NCI-H2196 treated with DMSO at 0.1 percent for 48 hours (cell line): ENCODE results near the gene PROB1.
"Not testable (repeated sequence)": the region's sequence is repeated elsewhere in the genome, so short reads cannot be mapped to it uniquely, and the experiment has no call there.

Experiments used
- DNase-seq: peaks from one replicate; lab custom pipeline; 2025; ENCODE audit not compliant: unreplicated experiment; lab: John Stamatoyannopoulos, UW

The PROB1 gene

GRCh38 chr5:139381837-139382761, 12.8 kb downstream of the PROB1 start:
- DNase-seq = no peak

GRCh38 chr5:139379626-139380449, 15.1 kb downstream of the PROB1 start:
- no peak for DNase-seq

DNA sequence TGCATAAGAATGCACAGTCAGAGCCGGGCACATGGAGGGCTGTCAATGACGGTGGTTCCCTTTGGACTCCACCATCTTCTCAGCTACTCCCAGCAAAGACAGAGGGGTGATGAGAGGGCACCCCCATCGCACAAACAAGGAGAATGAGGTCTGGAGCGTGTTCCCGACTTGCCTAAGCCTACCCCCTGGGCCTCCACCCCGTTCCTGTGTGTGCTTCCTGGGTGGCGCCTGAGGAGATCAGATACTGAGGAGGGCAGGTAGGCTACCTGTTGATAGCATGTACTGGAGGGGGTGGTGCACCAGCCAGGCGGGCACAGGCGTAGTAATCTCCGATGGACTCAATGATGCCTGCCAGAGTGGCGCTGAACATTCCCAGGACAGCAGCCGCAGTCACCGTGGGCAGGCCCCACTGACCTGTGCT, 16.0 kb downstream of the PROB1 start:
- DNase-seq = no peak

DNA sequence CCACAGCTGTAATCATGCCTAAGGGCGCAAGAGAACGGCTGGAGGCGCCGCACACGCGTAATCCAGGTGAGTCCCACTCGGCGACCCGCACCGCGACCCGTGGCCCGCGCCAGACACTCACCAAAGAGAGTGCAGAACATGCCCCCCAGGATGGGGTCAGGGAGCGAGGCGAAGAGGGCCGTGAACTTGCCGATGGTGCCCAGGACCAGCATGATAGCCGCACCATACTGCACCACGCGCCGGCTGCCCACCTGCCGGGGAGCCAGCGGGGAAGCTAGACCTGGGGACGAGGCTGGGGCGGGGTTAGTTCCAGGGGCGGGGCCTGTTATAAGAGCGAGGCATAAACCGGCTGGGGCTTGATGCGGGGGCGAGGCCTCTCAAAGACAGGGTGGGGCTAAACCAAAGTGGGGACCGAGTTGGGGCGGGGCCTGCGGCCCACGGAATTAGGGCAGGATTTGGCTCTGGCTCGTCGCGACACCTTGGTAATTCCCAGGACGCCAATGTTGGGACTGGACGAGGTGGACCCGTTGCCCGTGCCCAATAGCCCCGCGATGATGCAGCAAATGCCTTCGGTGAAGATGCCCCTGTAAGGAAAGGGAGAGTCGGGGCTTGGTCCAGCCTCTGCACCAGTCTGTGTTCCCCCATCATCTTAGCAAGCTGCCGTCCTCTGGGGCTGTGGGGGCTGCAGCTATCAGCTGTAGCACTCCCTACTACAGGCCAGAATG, 16.6 kb downstream of the PROB1 start:
- no peak for DNase-seq

GRCh38 chr5:139377226-139377625, 17.7 kb downstream of the PROB1 start:
- no peak for DNase-seq

DNA sequence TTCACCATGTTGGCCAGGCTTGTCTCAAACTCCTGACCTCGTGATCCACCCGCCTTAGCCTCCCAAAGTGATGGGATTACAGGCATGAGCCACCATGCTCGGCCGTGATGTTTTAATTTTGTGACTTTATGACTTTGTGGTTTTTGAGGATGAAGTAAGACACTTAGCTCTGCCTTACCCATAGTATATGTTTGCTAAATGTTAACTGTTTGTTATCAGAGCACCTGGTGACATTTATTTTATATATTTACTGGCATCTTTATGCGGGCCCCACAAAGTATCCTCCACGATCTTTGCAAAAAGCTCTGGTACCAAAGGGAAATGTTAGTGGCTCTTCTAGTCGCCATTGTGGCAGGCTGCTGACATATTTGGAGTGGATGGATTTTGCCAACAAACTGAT, 18.5 kb downstream of the PROB1 start:
- no peak for DNase-seq

- no peak for DNase-seq
These were observed 20.0 kb downstream of the PROB1 start for GRCh38 chr5:139374909-139375308.

GRCh38 chr5:139371482-139372435, 23.1 kb downstream of the PROB1 start:
- no peak for DNase-seq

DNA sequence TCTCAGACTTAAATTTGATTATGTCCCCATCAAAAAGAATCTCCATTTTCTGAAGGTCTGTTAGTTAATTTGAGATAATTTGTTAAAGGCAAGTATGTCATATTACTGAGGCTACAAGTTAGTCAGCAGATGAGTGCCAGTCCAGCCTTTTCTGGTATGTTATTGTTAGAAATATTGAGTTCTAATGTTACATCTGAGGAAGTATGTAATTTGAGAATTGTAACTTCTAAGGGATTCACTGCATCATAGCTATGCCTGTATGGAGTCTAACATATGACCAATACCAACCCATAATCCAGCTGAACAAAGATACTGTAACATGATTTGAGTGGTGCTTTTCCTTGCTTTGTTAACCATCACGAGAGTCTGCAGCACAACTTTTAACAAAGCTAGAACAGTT, 25.7 kb downstream of the PROB1 start:
- no peak for DNase-seq

- DNase-seq = no peak
These were observed 26.3 kb downstream of the PROB1 start for GRCh38 chr5:139368613-139369012.

- DNase-seq = no peak
These were observed 30.4 kb downstream of the PROB1 start for GRCh38 chr5:139364466-139364865.

GRCh38 chr5:139363937-139364336, 31.0 kb downstream of the PROB1 start:
- DNase-seq = no peak

DNA sequence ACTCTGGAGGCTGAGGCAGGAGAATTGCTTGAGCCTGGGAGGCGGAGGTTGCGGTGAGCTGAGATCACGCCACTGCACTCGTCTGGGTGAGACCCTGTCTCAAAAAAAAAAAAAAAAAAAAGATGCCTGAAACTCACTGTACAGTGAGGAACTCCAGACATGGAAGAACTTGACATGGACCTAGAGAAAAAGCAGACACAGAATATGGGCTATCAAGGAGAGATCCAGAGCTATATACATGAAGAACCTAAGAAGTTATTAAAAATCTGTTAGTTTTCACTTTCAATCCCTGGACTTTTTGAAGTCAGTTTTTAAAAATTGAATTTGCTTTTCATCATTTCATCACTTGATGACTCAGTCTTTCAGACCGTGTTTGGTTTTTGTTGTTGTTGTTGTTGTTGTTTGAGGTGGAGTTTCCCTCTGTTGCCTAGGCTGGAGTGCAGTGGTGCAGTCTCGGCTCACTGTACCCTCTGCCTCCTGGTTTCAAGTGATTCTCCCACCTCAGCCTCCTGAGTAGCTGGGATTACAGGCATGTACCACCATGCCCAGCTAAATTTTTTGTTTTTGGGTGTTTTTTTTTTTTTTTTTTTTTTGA, 33.0 kb downstream of the PROB1 start:
- DNase-seq = no peak

DNA sequence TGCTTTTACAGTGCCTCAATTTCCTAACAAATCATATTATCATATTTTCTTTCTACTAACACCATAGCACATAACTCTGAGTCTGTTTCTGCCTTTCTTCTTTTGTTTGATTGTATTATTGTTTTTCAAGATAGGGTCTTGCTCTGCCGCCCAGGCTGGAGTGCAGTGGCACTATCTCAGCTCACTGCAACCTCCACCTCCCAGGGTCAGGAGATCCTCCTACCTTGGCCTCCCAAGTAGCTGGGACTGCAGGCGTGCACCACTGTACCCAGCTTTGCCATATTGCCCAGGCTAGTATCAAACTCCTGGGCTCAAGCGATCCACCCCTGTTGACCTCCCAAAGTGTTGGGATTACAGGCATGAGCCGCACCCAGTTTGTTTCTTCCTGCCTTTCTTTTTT, 34.5 kb downstream of the PROB1 start:
- DNase-seq = no peak

DNA sequence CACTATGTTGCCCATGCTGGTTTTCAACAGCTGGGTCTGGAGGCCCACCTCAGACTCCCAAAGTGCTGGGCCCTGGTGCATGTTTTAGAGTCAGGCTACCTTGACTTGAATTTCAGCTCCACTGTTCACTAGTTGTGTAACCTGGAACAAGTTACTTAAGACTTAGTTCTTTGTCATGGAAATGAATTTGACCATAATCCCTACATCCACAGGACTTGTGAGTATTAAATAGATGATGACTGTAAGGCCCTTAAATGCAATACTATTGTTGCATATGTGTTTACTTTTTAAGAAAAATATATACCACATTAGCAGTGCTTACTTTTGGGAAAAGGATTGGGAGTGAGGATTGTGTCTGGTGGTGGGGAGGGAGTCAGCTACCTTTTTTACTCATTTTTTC, 36.8 kb downstream of the PROB1 start:
- no peak for DNase-seq

GRCh38 chr5:139355900-139356299, 39.0 kb downstream of the PROB1 start:
- not testable (repeated sequence) for DNase-seq

GRCh38 chr5:139354186-139354585, 40.7 kb downstream of the PROB1 start:
- DNase-seq = no peak

GRCh38 chr5:139347863-139348262, 47.0 kb downstream of the PROB1 start:
- not testable (repeated sequence) for DNase-seq

DNA sequence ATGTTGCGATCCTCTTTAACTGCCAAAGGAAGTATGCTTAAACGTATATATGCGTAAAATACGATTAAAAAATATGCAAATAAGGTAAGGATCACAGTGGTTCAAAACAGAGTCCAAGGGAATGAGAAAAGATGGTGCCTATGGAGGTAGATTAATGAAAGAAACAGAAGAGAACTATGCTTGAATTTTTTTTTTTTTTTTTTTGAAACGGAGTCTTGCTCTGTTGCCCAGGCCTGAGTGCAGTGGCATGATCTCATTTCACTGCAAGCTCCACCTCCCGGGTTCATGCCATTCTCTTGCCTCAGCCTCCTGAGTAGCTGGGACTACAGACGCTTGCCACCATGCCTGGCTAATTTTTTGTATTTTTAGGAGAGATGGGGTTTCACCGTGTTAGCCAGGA, 49.5 kb downstream of the PROB1 start:
- not testable (repeated sequence) for DNase-seq

DNA sequence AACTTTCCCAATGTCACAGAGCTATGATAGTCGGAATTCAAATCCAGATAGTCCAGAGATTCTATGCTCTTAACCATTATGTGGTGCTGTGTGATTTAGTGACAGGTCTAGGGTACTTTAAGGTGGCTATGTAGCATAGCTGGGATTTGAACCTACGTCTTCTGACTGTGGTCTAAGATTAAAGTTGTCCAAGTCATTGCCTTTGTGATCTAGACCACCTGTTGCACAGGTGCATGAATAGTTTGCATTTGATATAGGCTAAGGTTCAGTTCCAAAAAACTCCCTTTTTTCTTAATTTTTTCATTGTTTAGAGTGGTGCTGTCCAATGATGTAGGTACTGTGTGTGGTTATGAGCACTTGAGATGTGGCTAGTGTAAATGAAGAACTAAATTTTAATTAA, 50.7 kb downstream of the PROB1 start:
- DNase-seq = no peak
